A549 (cell line): ENCODE results near the gene ANGEL1. TPM values are rescaled to one million over a fixed set of nuclear protein-coding genes. Genes with fewer than 3 reads are reported as not detected.

Experiments
- ATAC-seq, 2 experiments: fragments of 200-7000 bp in 1 of 2; fragments of >200 bp in 1 of 2; cut with Nextera tagmentation in 1 of 2; cut with Tn5 transposase in 1 of 2; 3 replicates each; pipeline versions ENCODE4 v1.8.0 to v1.9.1; 2018 to 2020; ENCODE audit warnings: mild to moderate bottlenecking in 1 of 2, moderate library complexity in 1 of 2
- CTCF ChIA-PET: fragments of 300-600 bp; sonication (Branson Sonifier 250); formaldehyde crosslinking; extraction: SDS; loops from one replicate; lab custom pipeline; 2021; ENCODE audit warnings: antibody characterized with exemption, inconsistent platforms; lab: Yijun Ruan, JAX
- POLR2A ChIA-PET: fragments of 350-600 bp; formaldehyde crosslinking; extraction: SDS; loops from one replicate; lab custom pipeline; 2021; ENCODE audit warnings: antibody characterized with exemption, inconsistent platforms; lab: Yijun Ruan, JAX
- DNase-seq, 2 experiments: peaks; one replicate each; pipeline versions ENCODE4 v3.0.0 to v3.0.0-alpha.2; 2011 to 2016; ENCODE audit warnings: low read depth in 1 of 2, low spot score in 1 of 2
- FAIRE-seq: peaks from 2 replicates; lab custom pipeline; 2011; peaks lifted over from hg19 to GRCh38; lab: Jason Lieb, UNC
- H3K27ac ChIP-seq, 2 experiments: fragments of >200 bp; sonication (Bioruptor Twin); formaldehyde crosslinking; 3 replicates each; pipeline ENCODE4 v1.5.1; 2016 to 2017
- H3K4me1 ChIP-seq: fragments of >200 bp; sonication (Bioruptor Twin); formaldehyde crosslinking; 3 replicates; pipeline ENCODE4 v1.6.1; 2016
- H3K4me2 ChIP-seq: fragments of >200 bp; sonication (Bioruptor Twin); formaldehyde crosslinking; 3 replicates; pipeline ENCODE4 v1.6.1; 2016
- H3K4me3 ChIP-seq: fragments of >200 bp; sonication (Bioruptor Twin); formaldehyde crosslinking; 3 replicates; pipeline ENCODE4 v1.5.1; 2016
- H3K9me3 ChIP-seq: fragments of >200 bp; sonication (Bioruptor Twin); formaldehyde crosslinking; 3 replicates; pipeline ENCODE4 v1.6.1; 2016
- BHLHE40 ChIP-seq: IDR thresholded peaks from 2 replicates; pipeline ENCODE4 v1.6.1; 2012; ENCODE audit warnings: low read depth, low read length, inconsistent platforms
- CBX8 ChIP-seq: fragments of 200-600 bp; sonication (generic); IDR thresholded peaks from 2 replicates; pipeline ENCODE4 v1.6.1; 2016
- CHD4 ChIP-seq: fragments of 200-600 bp; sonication (generic); IDR thresholded peaks from 2 replicates; pipeline ENCODE4 v1.6.1; 2016; ENCODE audit warnings: antibody characterized with exemption, mild to moderate bottlenecking, borderline replicate concordance
- CTCF ChIP-seq: fragments of >200 bp; sonication (Bioruptor Twin); formaldehyde crosslinking; IDR thresholded peaks from 3 replicates; pipeline ENCODE4 v1.5.1; 2016
- E2F6 ChIP-seq: IDR thresholded peaks from 2 replicates; pipeline ENCODE4 v1.6.1; 2012; ENCODE audit warnings: low read depth, borderline replicate concordance
- EHF ChIP-seq: fragments of 250-450 bp; sonication (Bioruptor Pico); IDR thresholded peaks from 2 replicates; pipeline ENCODE4 v1.5.0; 2020; ENCODE audit warnings: mild to moderate bottlenecking
- EP300 ChIP-seq, 2 experiments: fragments of >200 bp; sonication (Bioruptor Twin); formaldehyde crosslinking; IDR thresholded peaks; 2 replicates in 1 of 2; 3 replicates in 1 of 2; pipeline ENCODE4 v1.6.1; 2016 to 2017
- FOXS1 ChIP-seq: fragments of 250-450 bp; sonication (Bioruptor Pico); IDR thresholded peaks from 2 replicates; pipeline ENCODE4 v1.5.0; 2020; ENCODE audit warnings: mild to moderate bottlenecking, moderate library complexity
- HMGXB4 ChIP-seq: fragments of 250-450 bp; sonication (Bioruptor Pico); IDR thresholded peaks from 2 replicates; pipeline ENCODE4 v1.5.0; 2021; ENCODE audit warnings: mild to moderate bottlenecking, moderate library complexity, borderline replicate concordance
- HOXB13 ChIP-seq: fragments of 250-450 bp; sonication (Bioruptor Pico); IDR thresholded peaks from 2 replicates; pipeline ENCODE4 v1.5.0; 2020; ENCODE audit warnings: low read depth, mild to moderate bottlenecking, moderate library complexity
- JUN ChIP-seq, 2 experiments: fragments of >200 bp; sonication (Bioruptor Twin); formaldehyde crosslinking; IDR thresholded peaks; 2 replicates in 1 of 2; 3 replicates in 1 of 2; pipeline ENCODE4 v1.6.1; 2016 to 2017
- JUNB ChIP-seq: fragments of >200 bp; sonication (Bioruptor Twin); formaldehyde crosslinking; IDR thresholded peaks from 2 replicates; pipeline ENCODE4 v1.6.1; 2016
- KDM5A ChIP-seq: fragments of 200-600 bp; sonication (generic); IDR thresholded peaks from 2 replicates; pipeline ENCODE4 v1.6.1; 2016; ENCODE audit warnings: antibody characterized with exemption, mild to moderate bottlenecking
- MAX ChIP-seq: IDR thresholded peaks from 2 replicates; pipeline ENCODE4 v1.6.1; 2012
- NFE2L2 ChIP-seq: fragments of 150-350 bp; conservative IDR thresholded peaks from 2 replicates; pipeline ENCODE4 v1.6.1; 2014; ENCODE audit warnings: low read length
- NR3C1 ChIP-seq: fragments of >200 bp; sonication (Bioruptor Twin); formaldehyde crosslinking; IDR thresholded peaks from 3 replicates; pipeline ENCODE4 v1.6.1; 2017
- PBX3 ChIP-seq: IDR thresholded peaks from 2 replicates; pipeline ENCODE4 v1.6.1; 2012
- RCOR1 ChIP-seq: fragments of 150-350 bp; IDR thresholded peaks from 2 replicates; pipeline ENCODE4 v1.6.1; 2014; ENCODE audit warnings: antibody characterized with exemption, low read length, low read depth
- RFX5 ChIP-seq: fragments of 450-650 bp; IDR thresholded peaks from 2 replicates; pipeline ENCODE4 v1.7.1; 2014; ENCODE audit warnings: antibody characterized with exemption, mild to moderate bottlenecking, moderate library complexity
- RNF2 ChIP-seq: fragments of 200-600 bp; sonication (generic); IDR thresholded peaks from 2 replicates; pipeline ENCODE4 v1.6.1; 2016; ENCODE audit warnings: low read depth, mild to moderate bottlenecking, antibody characterized with exemption, moderate library complexity, borderline replicate concordance
- SMC3 ChIP-seq: fragments of >200 bp; sonication (Bioruptor Twin); formaldehyde crosslinking; IDR thresholded peaks from 3 replicates; pipeline ENCODE4 v1.6.1; 2018; ENCODE audit warnings: inconsistent platforms
- TFCP2L1 ChIP-seq: fragments of 250-450 bp; sonication (Bioruptor Pico); IDR thresholded peaks from 2 replicates; pipeline ENCODE4 v1.5.0; 2021; ENCODE audit warnings: mild to moderate bottlenecking
- TP53 ChIP-seq: fragments of 250-450 bp; sonication (Bioruptor Pico); IDR thresholded peaks from 2 replicates; pipeline ENCODE4 v1.5.0; 2021; ENCODE audit warnings: mild to moderate bottlenecking, moderate library complexity
- ZFP36 ChIP-seq: fragments of 450-650 bp; IDR thresholded peaks from 2 replicates; pipeline ENCODE4 v1.6.1; 2014; ENCODE audit warnings: borderline replicate concordance; ENCODE audit not compliant: partially characterized antibody
- ZNF302 ChIP-seq: fragments of 250-450 bp; sonication (Bioruptor Pico); IDR thresholded peaks from 2 replicates; pipeline ENCODE4 v1.9.0; 2021; ENCODE audit warnings: inconsistent platforms, mild to moderate bottlenecking, moderate library complexity
- ZSCAN20 ChIP-seq: fragments of 250-450 bp; sonication (Bioruptor Pico); IDR thresholded peaks from 2 replicates; pipeline ENCODE4 v1.8.0; 2022; ENCODE audit warnings: mild to moderate bottlenecking, moderate library complexity
- WGBS: methylation state at CpG from one replicate; pipeline ENCODE4 v1.1.6; 2017; ENCODE audit errors: missing lambda C conversion rate; 5-methylcytosine and 5-hydroxymethylcytosine counted together
- polyA plus RNA-seq, 4 experiments: library from polyadenylated mRNA; depleted of rRNA in 3 of 4; stranded (reverse); fragments of >200 nt; fragmentation: RNase III in 1 of 4; extraction: RNeasy Plus Mini Kit Qiagen cat#74134 plus additional on column Dnase treatment in 1 of 4; gene quantifications; 2 replicates in 3 of 4; 3 replicates in 1 of 4; pipeline ENCODE4 v1.2.3, GENCODE V29; 2011 to 2017

Gene ANGEL1
- polyA plus RNA-seq, 2 of the 4 experiments (the other 2 are of a cell fraction) = 9.7 to 17.6 TPM

GRCh38 chr14:76842414-76842813, 29.7 kb upstream of the ANGEL1 start:
- Histone ChIP-seq H3K9me3 (no peaks in the 10 kb centered on the region), H3K4me1 (no peaks in the 10 kb centered on the region), H3K4me3 (no peak overlapping the region), H3K27ac (no peak overlapping the region), H3K4me2 (no peak overlapping the region)
- no peak for TF ChIP-seq KDM5A
- no peak for TF ChIP-seq MAX
- no peak for TF ChIP-seq ZFP36
- TF ChIP-seq JUN (IDR thresholded peaks at IDR 0.05) = no peak
- TF ChIP-seq NFE2L2 = no peak
- no peak for TF ChIP-seq HOXB13 (CRISPR knock-in tag)
- no peak for TF ChIP-seq RFX5
- TF ChIP-seq TFCP2L1 (CRISPR knock-in tag) = no peak
- no peak for TF ChIP-seq TP53 (CRISPR knock-in tag)
- no peak for TF ChIP-seq JUNB
- ATAC-seq (no peak), DNase-seq (no peak), FAIRE-seq (no peak)
- ChIA-PET POLR2A (interaction anchor here (0.6 kb wide), 1 partner anchor 22 kb away, joined by 3 read pairs; no protein-coding TSS in a partner anchor), CTCF (interaction anchor here (0.7 to 1.1 kb wide), 4 partner anchors 11 to 58 kb away, joined by 3 read pairs; no protein-coding TSS in a partner anchor)

- Histone ChIP-seq H3K4me3 (no peak overlapping the region), H3K9me3 (no peaks in the 10 kb centered on the region), H3K27ac (no peak overlapping the region), H3K4me2 (no peak overlapping the region), H3K4me1 (no peaks in the 10 kb centered on the region)
- ChIA-PET CTCF (interaction anchor here (1.0 to 1.8 kb wide), 4 partner anchors 14 to 315 kb away, joined by 3 to 5 read pairs (median 5); no protein-coding TSS in a partner anchor), POLR2A (no interaction called here)
- TF ChIP-seq BHLHE40 (no peak), EP300 (IDR thresholded peaks at IDR 0.05) (no peak), PBX3 (no peak), CBX8 (no peak), RNF2 (no peak), ZSCAN20 (CRISPR knock-in tag) (no peak), EHF (CRISPR knock-in tag) (no peak), RCOR1 (no peak), ZNF302 (CRISPR knock-in tag) (no peak), NR3C1 (no peak), ZFP36 (no peak), FOXS1 (no peak), HMGXB4 (no peak), CTCF (no peak), E2F6 (no peak), HOXB13 (CRISPR knock-in tag) (no peak), JUN (IDR thresholded peaks at IDR 0.05) (no peak), KDM5A (no peak), CHD4 (no peak), SMC3 (no peak)
- FAIRE-seq = no peak
- 33% methylated on average over 5 of the region's 5 CpGs for WGBS
- no peak for ATAC-seq
- no peak for DNase-seq
Measured at GRCh38 chr14:76837524-76837923, 24.8 kb upstream of the ANGEL1 start.
